K562 (cell line): ENCODE data around the gene SND1. TPM values are rescaled to one million over a fixed set of nuclear protein-coding genes. Genes with fewer than 3 reads are reported as not detected.

ENCODE experiments used
- DACH1 ChIP-seq: fragments of 450-650 bp; IDR thresholded peaks from 2 replicates; pipeline ENCODE4 v1.6.1; 2018; ENCODE audit not compliant: partially characterized antibody
- FOSL1 ChIP-seq: fragments of 200-800 bp; sonication (Bioruptor generic); conservative IDR thresholded peaks from 2 replicates; pipeline ENCODE4 v1.6.1; 2016; ENCODE audit warnings: missing genetic modification characterization, missing compliant biosample characterization
- HNRNPH1 ChIP-seq: fragments of 200-400 bp; formaldehyde crosslinking; optimal IDR thresholded peaks from 2 replicates; pipeline ENCODE3; 2017; ENCODE audit warnings: low read depth, mild to moderate bottlenecking, low read length, moderate library complexity
- IFI16 ChIP-seq: fragments of 250-450 bp; sonication (Bioruptor Pico); IDR thresholded peaks from 2 replicates; pipeline ENCODE4 v2.1.2; 2022; ENCODE audit warnings: mild to moderate bottlenecking, inconsistent platforms
- MEF2D ChIP-seq: conservative IDR thresholded peaks from 2 replicates; pipeline ENCODE4 v1.6.1; 2016; ENCODE audit warnings: low read depth, missing genetic modification characterization, missing compliant biosample characterization
- NFE2L1 ChIP-seq: fragments of 450-650 bp; IDR thresholded peaks from 2 replicates; pipeline ENCODE4 v1.6.1; 2016; ENCODE audit warnings: missing genetic modification characterization, low read depth, mild to moderate bottlenecking, missing compliant biosample characterization, moderate library complexity, borderline replicate concordance
- NRF1 ChIP-seq, 2 experiments: fragments of 450-650 bp; IDR thresholded peaks in 1 of 2; conservative IDR thresholded peaks in 1 of 2; 2 replicates each; pipeline ENCODE4 v1.6.1; 2014; ENCODE audit warnings: mild to moderate bottlenecking in 2 of 2
- PCBP1 ChIP-seq: fragments of 200-400 bp; formaldehyde crosslinking; IDR thresholded peaks from 2 replicates; pipeline ENCODE4 v1.6.1; 2018; ENCODE audit warnings: mild to moderate bottlenecking, low read depth, low read length; ENCODE audit not compliant: poor library complexity, severe bottlenecking
- POLR2A ChIP-seq: fragments of 450-650 bp; conservative IDR thresholded peaks from 2 replicates; pipeline ENCODE4 v1.6.1; 2016
- RBM22 ChIP-seq: fragments of 200-400 bp; formaldehyde crosslinking; IDR thresholded peaks from 2 replicates; pipeline ENCODE4 v1.6.1; 2018; ENCODE audit warnings: low read length, low read depth; ENCODE audit not compliant: poor library complexity, severe bottlenecking
- TCF7L2 ChIP-seq: fragments of 150-350 bp; IDR thresholded peaks from 2 replicates; pipeline ENCODE4 v1.6.1; 2016; ENCODE audit warnings: low read depth, mild to moderate bottlenecking, low read length, moderate library complexity
- THRAP3 ChIP-seq: fragments of 450-650 bp; IDR thresholded peaks from 2 replicates; pipeline ENCODE4 v1.6.1; 2016; ENCODE audit warnings: mild to moderate bottlenecking, inconsistent platforms, borderline replicate concordance
- ZEB2 ChIP-seq: fragments of 450-650 bp; IDR thresholded peaks from 2 replicates; pipeline ENCODE4 v1.6.1; 2016
- ZNF77 ChIP-seq: fragments of 250-450 bp; sonication (Bioruptor Pico); IDR thresholded peaks from 2 replicates; pipeline ENCODE4 v1.5.0; 2020
- polyA plus RNA-seq, 8 experiments: library from polyadenylated mRNA; depleted of rRNA in 4 of 8; stranded (reverse) in 5 of 8; unstranded in 3 of 8; fragments of >200 nt; fragmentation: Nextera tagmentation in 2 of 8; fragmentation: Illumina TruSeq in 1 of 8; extraction: Ambion mirVana in 2 of 8; extraction: Trizol in 1 of 8; gene quantifications; 2 replicates each; pipeline versions ENCODE4 v1.2.1 to v1.2.3, GENCODE V29; 2011 to 2014; ENCODE audit warnings: inconsistent platforms in 1 of 8, missing spikeins in 1 of 8
- total RNA-seq, 7 experiments: library from RNA; depleted of rRNA in 6 of 7; stranded (reverse); fragments of >200 nt in 6 of 7; fragmentation: Illumina TruSeq in 2 of 7; extraction: Trizol in 2 of 7; gene quantifications; 2 replicates each; pipeline versions ENCODE4 v1.2.1 to v1.2.3, GENCODE V29; 2011 to 2021; ENCODE audit warnings: low replicate concordance in 1 of 7
- TF ChIP-seq, protein P1 (sequence below): fragments of 200-800 bp; sonication (Bioruptor generic); IDR thresholded peaks from 2 replicates; pipeline ENCODE4 v1.6.1; 2017; ENCODE audit warnings: missing genetic modification characterization, missing compliant biosample characterization
- TF ChIP-seq, protein P2 (sequence below): fragments of 450-650 bp; formaldehyde crosslinking; IDR thresholded peaks from 2 replicates; pipeline ENCODE4 v1.4.0; 2020; ENCODE audit warnings: mild to moderate bottlenecking, mixed read lengths
- TF ChIP-seq, protein P3 (sequence below): IDR thresholded peaks from 3 replicates; pipeline ENCODE4 v1.6.1; 2011; ENCODE audit warnings: borderline replicate concordance, mild to moderate bottlenecking, moderate library complexity; ENCODE audit not compliant: insufficient read length; ENCODE audit errors: extremely low read depth
- TF ChIP-seq, protein P4 (sequence below), 3 experiments: fragments of 200-800 bp in 1 of 3; fragments of 250-450 bp in 1 of 3; fragments of 450-650 bp in 1 of 3; sonication (Bioruptor Pico) in 1 of 3; sonication (Bioruptor generic) in 1 of 3; formaldehyde crosslinking in 1 of 3; IDR thresholded peaks; 2 replicates each; pipeline versions ENCODE4 v1.6.1 to v1.8.0; 2016 to 2022; ENCODE audit warnings: mild to moderate bottlenecking in 2 of 3, missing genetic modification characterization in 2 of 3, missing compliant biosample characterization in 1 of 3, moderate library complexity in 1 of 3

Gene SND1
- total and polyA plus RNA-seq, 9 of the 15 experiments (the other 6 are each of a cell fraction or from before 2014, with no cell fraction given) = 46.5 to 307 (median 191) TPM

DNA sequence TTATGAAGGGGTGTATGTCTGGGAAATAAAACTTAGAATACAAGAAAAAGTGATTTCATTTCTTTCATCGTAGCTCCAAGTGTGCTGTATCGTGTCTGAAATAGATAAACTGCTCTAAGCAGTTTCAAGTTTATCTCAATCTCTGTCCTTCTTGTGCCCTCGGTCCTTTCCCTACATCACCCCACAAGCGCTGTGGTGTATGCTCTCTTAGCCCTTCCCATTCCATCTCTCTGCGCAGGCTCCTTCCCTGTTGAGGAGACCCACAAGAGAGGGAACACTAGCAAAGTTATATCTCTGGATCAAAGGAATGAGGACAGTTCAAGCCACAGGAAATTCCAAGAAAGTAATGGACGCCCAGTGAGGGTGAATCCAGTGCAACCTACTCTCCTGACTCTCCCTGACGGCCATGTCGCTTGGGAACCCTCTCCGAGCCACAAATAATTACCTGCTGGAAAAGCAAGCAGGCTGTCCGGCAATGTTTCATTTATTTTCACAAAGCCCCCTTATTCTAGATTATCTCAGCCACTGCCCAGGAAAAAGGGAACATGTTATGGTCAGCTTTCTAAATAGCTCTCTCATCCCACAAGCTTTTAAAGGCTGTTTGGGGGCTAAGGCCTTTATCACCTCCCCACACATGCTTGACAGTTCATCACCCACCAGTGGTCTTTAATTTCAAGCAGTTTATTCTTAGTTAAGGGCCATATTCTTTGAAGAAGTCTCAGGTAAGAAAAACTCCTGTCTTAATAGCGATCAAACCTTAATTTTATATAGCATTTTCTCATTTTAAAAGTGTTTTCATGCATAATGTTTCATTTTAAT, 344.5 kb downstream of the SND1 start (continued):
- TF ChIP-seq, protein P1, sequence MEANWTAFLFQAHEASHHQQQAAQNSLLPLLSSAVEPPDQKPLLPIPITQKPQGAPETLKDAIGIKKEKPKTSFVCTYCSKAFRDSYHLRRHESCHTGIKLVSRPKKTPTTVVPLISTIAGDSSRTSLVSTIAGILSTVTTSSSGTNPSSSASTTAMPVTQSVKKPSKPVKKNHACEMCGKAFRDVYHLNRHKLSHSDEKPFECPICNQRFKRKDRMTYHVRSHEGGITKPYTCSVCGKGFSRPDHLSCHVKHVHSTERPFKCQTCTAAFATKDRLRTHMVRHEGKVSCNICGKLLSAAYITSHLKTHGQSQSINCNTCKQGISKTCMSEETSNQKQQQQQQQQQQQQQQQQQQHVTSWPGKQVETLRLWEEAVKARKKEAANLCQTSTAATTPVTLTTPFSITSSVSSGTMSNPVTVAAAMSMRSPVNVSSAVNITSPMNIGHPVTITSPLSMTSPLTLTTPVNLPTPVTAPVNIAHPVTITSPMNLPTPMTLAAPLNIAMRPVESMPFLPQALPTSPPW (CRISPR knock-in tag) = no peak
- TF ChIP-seq, protein P2, sequence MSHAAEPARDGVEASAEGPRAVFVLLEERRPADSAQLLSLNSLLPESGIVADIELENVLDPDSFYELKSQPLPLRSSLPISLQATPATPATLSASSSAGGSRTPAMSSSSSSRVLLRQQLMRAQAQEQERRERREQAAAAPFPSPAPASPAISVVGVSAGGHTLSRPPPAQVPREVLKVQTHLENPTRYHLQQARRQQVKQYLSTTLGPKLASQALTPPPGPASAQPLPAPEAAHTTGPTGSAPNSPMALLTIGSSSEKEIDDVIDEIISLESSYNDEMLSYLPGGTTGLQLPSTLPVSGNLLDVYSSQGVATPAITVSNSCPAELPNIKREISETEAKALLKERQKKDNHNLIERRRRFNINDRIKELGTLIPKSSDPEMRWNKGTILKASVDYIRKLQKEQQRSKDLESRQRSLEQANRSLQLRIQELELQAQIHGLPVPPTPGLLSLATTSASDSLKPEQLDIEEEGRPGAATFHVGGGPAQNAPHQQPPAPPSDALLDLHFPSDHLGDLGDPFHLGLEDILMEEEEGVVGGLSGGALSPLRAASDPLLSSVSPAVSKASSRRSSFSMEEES (CRISPR knock-in tag) = no peak
- TF ChIP-seq FOSL1 (tag) (no peak), ZEB2 (no peak), THRAP3 (no peak), NFE2L1 (tag) (no peak), POLR2A (no peak), RBM22 (no peak), HNRNPH1 (no peak), NRF1 (conservative IDR thresholded peaks at IDR 0.05 in 1 of 2, IDR thresholded peaks at IDR 0.05 in 1 of 2) (peak; percentile 48 to 56; a peak in 3 of 4 replicates), DACH1 (no peak), TCF7L2 (no peak), IFI16 (CRISPR knock-in tag) (0 out of 2 replicates have a peak, but pooled peaks have one; percentile 40), ZNF77 (CRISPR knock-in tag) (no peak), MEF2D (tag) (no peak), PCBP1 (no peak)
- TF ChIP-seq, protein P3, sequence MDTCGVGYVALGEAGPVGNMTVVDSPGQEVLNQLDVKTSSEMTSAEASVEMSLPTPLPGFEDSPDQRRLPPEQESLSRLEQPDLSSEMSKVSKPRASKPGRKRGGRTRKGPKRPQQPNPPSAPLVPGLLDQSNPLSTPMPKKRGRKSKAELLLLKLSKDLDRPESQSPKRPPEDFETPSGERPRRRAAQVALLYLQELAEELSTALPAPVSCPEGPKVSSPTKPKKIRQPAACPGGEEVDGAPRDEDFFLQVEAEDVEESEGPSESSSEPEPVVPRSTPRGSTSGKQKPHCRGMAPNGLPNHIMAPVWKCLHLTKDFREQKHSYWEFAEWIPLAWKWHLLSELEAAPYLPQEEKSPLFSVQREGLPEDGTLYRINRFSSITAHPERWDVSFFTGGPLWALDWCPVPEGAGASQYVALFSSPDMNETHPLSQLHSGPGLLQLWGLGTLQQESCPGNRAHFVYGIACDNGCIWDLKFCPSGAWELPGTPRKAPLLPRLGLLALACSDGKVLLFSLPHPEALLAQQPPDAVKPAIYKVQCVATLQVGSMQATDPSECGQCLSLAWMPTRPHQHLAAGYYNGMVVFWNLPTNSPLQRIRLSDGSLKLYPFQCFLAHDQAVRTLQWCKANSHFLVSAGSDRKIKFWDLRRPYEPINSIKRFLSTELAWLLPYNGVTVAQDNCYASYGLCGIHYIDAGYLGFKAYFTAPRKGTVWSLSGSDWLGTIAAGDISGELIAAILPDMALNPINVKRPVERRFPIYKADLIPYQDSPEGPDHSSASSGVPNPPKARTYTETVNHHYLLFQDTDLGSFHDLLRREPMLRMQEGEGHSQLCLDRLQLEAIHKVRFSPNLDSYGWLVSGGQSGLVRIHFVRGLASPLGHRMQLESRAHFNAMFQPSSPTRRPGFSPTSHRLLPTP = no peak
- TF ChIP-seq, protein P4, sequence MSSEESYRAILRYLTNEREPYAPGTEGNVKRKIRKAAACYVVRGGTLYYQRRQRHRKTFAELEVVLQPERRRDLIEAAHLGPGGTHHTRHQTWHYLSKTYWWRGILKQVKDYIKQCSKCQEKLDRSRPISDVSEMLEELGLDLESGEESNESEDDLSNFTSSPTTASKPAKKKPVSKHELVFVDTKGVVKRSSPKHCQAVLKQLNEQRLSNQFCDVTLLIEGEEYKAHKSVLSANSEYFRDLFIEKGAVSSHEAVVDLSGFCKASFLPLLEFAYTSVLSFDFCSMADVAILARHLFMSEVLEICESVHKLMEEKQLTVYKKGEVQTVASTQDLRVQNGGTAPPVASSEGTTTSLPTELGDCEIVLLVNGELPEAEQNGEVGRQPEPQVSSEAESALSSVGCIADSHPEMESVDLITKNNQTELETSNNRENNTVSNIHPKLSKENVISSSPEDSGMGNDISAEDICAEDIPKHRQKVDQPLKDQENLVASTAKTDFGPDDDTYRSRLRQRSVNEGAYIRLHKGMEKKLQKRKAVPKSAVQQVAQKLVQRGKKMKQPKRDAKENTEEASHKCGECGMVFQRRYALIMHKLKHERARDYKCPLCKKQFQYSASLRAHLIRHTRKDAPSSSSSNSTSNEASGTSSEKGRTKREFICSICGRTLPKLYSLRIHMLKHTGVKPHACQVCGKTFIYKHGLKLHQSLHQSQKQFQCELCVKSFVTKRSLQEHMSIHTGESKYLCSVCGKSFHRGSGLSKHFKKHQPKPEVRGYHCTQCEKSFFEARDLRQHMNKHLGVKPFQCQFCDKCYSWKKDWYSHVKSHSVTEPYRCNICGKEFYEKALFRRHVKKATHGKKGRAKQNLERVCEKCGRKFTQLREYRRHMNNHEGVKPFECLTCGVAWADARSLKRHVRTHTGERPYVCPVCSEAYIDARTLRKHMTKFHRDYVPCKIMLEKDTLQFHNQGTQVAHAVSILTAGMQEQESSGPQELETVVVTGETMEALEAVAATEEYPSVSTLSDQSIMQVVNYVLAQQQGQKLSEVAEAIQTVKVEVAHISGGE (CRISPR knock-in tag; IDR thresholded peaks at IDR 0.05) = no peak
